Measurements from ENCODE around the gene MTAP.

The MTAP gene

GRCh38 chr9:21813575-21814473 is 11.4 kb downstream of the MTAP start:
- no peak overlapping the region for H3K27ac Mint-ChIP-seq
- H3K27me3 Mint-ChIP-seq: no peaks in the 10 kb centered on the region
- peaks cover 8% of the 10 kb centered on the region for H3K4me1 Mint-ChIP-seq
- peaks cover 17% of the 10 kb centered on the region for H3K36me3 Mint-ChIP-seq
- peak; percentile 43 to 69 for DNase-seq (ENCODE audit: low spot score in 2 of 2)
- H3K4me3 Mint-ChIP-seq: no peak overlapping the region
- ATAC-seq (ENCODE audit: low read depth): peak; percentile 67
- H3K9me3 Mint-ChIP-seq: no peaks in the 10 kb centered on the region

- Mint-ChIP-seq H3K4me3 (no peak overlapping the region), H3K27ac (no peak overlapping the region), H3K9me3 (no peaks in the 10 kb centered on the region), H3K4me1 (peaks cover 5% of the 10 kb centered on the region), H3K27me3 (no peaks in the 10 kb centered on the region), H3K36me3 (peaks cover 29% of the 10 kb centered on the region)
- no peak for DNase-seq (ENCODE audit: low spot score in 2 of 2)
- no peak for ATAC-seq (ENCODE audit: low read depth)
Observed at GRCh38 chr9:21815643-21816042, 13.2 kb downstream of the MTAP start.

- no peak for ATAC-seq (ENCODE audit: low read depth)
- Mint-ChIP-seq H3K4me3 (no peak overlapping the region), H3K36me3 (peaks cover 36% of the 10 kb centered on the region), H3K4me1 (peaks cover 7% of the 10 kb centered on the region), H3K27ac (no peak overlapping the region), H3K9me3 (no peaks in the 10 kb centered on the region), H3K27me3 (no peaks in the 10 kb centered on the region)
- no peak for DNase-seq (ENCODE audit: low spot score in 2 of 2)
Observed at GRCh38 chr9:21817176-21817575, 14.7 kb downstream of the MTAP start.

- Mint-ChIP-seq H3K27me3 (no peaks in the 10 kb centered on the region), H3K4me3 (no peak overlapping the region), H3K9me3 (no peaks in the 10 kb centered on the region), H3K27ac (no peak overlapping the region), H3K36me3 (peaks cover 45% of the 10 kb centered on the region), H3K4me1 (peaks cover 24% of the 10 kb centered on the region)
- ATAC-seq (ENCODE audit: low read depth): no peak
- no peak for DNase-seq (ENCODE audit: low spot score in 2 of 2)
Observed at GRCh38 chr9:21825637-21826036, 23.2 kb downstream of the MTAP start.

GRCh38 chr9:21828853-21829410 is 26.5 kb downstream of the MTAP start:
- Mint-ChIP-seq H3K9me3 (no peaks in the 10 kb centered on the region), H3K27ac (no peak overlapping the region), H3K4me3 (no peak overlapping the region), H3K27me3 (no peaks in the 10 kb centered on the region), H3K36me3 (peaks cover 25% of the 10 kb centered on the region), H3K4me1 (peaks cover 32% of the 10 kb centered on the region)
- ATAC-seq (ENCODE audit: low read depth): no peak
- DNase-seq (ENCODE audit: low spot score in 2 of 2): no peak

- Mint-ChIP-seq H3K4me1 (peaks cover 25% of the 10 kb centered on the region), H3K27ac (peak overlapping the region; percentile 67), H3K36me3 (peaks cover 18% of the 10 kb centered on the region), H3K9me3 (no peaks in the 10 kb centered on the region), H3K27me3 (no peaks in the 10 kb centered on the region), H3K4me3 (no peak overlapping the region)
- ATAC-seq (ENCODE audit: low read depth) (no peak), DNase-seq (ENCODE audit: low spot score in 2 of 2) (no peak)
Observed at GRCh38 chr9:21830589-21830988, 28.2 kb downstream of the MTAP start.

GRCh38 chr9:21831841-21832509 is 29.5 kb downstream of the MTAP start:
- Mint-ChIP-seq H3K27ac (peak overlapping the region; percentile 88), H3K9me3 (no peaks in the 10 kb centered on the region), H3K36me3 (peaks cover 24% of the 10 kb centered on the region), H3K4me3 (no peak overlapping the region), H3K27me3 (no peaks in the 10 kb centered on the region), H3K4me1 (peaks cover 26% of the 10 kb centered on the region)
- DNase-seq (ENCODE audit: low spot score in 2 of 2): peak in 1 of 2 donors; percentile 4
- peak; percentile 55 for ATAC-seq (ENCODE audit: low read depth)

- Mint-ChIP-seq H3K4me1 (peaks cover 34% of the 10 kb centered on the region), H3K27ac (peak overlapping the region; percentile 88), H3K36me3 (peaks cover 29% of the 10 kb centered on the region), H3K4me3 (peak overlapping the region; percentile 43), H3K27me3 (no peaks in the 10 kb centered on the region), H3K9me3 (no peaks in the 10 kb centered on the region)
- DNase-seq (ENCODE audit: low spot score in 2 of 2) (peak; percentile 22 to 27), ATAC-seq (ENCODE audit: low read depth) (peak; percentile 83)
Observed at GRCh38 chr9:21833090-21833801, 30.8 kb downstream of the MTAP start.

GRCh38 chr9:21835121-21835520 is 32.7 kb downstream of the MTAP start:
- Mint-ChIP-seq H3K9me3 (no peaks in the 10 kb centered on the region), H3K27me3 (no peaks in the 10 kb centered on the region), H3K27ac (no peak overlapping the region), H3K36me3 (peaks cover 37% of the 10 kb centered on the region), H3K4me1 (peaks cover 32% of the 10 kb centered on the region), H3K4me3 (no peak overlapping the region)
- DNase-seq (ENCODE audit: low spot score in 2 of 2) (no peak), ATAC-seq (ENCODE audit: low read depth) (no peak)

GRCh38 chr9:21836437-21837161 is 34.2 kb downstream of the MTAP start:
- no peak for DNase-seq (ENCODE audit: low spot score in 2 of 2)
- Mint-ChIP-seq H3K9me3 (no peaks in the 10 kb centered on the region), H3K4me3 (no peak overlapping the region), H3K4me1 (peaks cover 32% of the 10 kb centered on the region), H3K27me3 (no peaks in the 10 kb centered on the region), H3K36me3 (peaks cover 43% of the 10 kb centered on the region), H3K27ac (no peak overlapping the region)
- no peak for ATAC-seq (ENCODE audit: low read depth)

- ATAC-seq (ENCODE audit: low read depth): no peak
- Mint-ChIP-seq H3K4me3 (no peak overlapping the region), H3K36me3 (peaks cover 48% of the 10 kb centered on the region), H3K9me3 (no peaks in the 10 kb centered on the region), H3K4me1 (peaks cover 26% of the 10 kb centered on the region), H3K27ac (no peak overlapping the region), H3K27me3 (no peaks in the 10 kb centered on the region)
- no peak for DNase-seq (ENCODE audit: low spot score in 2 of 2)
Observed at GRCh38 chr9:21837501-21837900, 35.1 kb downstream of the MTAP start.

GRCh38 chr9:21840647-21841046 is 38.2 kb downstream of the MTAP start:
- no peak overlapping the region for H3K27ac Mint-ChIP-seq
- H3K4me1 Mint-ChIP-seq: peaks cover 13% of the 10 kb centered on the region

GRCh38 chr9:21841133-21841532 is 38.7 kb downstream of the MTAP start:
- Mint-ChIP-seq H3K27ac (no peak overlapping the region), H3K9me3 (peaks cover 6% of the 10 kb centered on the region), H3K36me3 (peaks cover 60% of the 10 kb centered on the region), H3K27me3 (no peaks in the 10 kb centered on the region), H3K4me1 (peaks cover 13% of the 10 kb centered on the region), H3K4me3 (no peak overlapping the region)
- no peak for ATAC-seq (ENCODE audit: low read depth)
- no peak for DNase-seq (ENCODE audit: low spot score in 2 of 2)

More at GRCh38 chr9:21840647-21841046, 38.2 kb downstream of the MTAP start:
- ATAC-seq (ENCODE audit: low read depth) (no peak), DNase-seq (ENCODE audit: low spot score in 2 of 2) (no peak)
- no peak overlapping the region for H3K4me3 Mint-ChIP-seq
- H3K9me3 Mint-ChIP-seq: peaks cover 5% of the 10 kb centered on the region
- H3K27me3 Mint-ChIP-seq: no peaks in the 10 kb centered on the region
- H3K36me3 Mint-ChIP-seq: peaks cover 57% of the 10 kb centered on the region
